Trophoblast cell (in vitro differentiated cells and primary cell): ENCODE measurements around the gene IREB2.

Experiments
- DNase-seq, 2 donors: peaks; one replicate each; pipeline ENCODE4 v3.0.0-alpha.2; 2016
- H2AFZ ChIP-seq: 2 replicates; pipeline ENCODE4 v1.6.1; 2013; ENCODE audit warnings: low read length, moderate library complexity, mild to moderate bottlenecking; ENCODE audit not compliant: insufficient read depth, poor library complexity
- H2AK5ac ChIP-seq: 2 replicates; pipeline ENCODE4 v1.6.1; 2013; ENCODE audit warnings: mild to moderate bottlenecking, low read length
- H2BK120ac ChIP-seq: 2 replicates; pipeline ENCODE4 v1.6.1; 2013; ENCODE audit warnings: low read length, mild to moderate bottlenecking, moderate library complexity; ENCODE audit not compliant: insufficient read depth, poor library complexity
- H2BK12ac ChIP-seq: 2 replicates; pipeline ENCODE4 v1.6.1; 2013; ENCODE audit warnings: mild to moderate bottlenecking, low read length, moderate library complexity
- H2BK5ac ChIP-seq: 2 replicates; pipeline ENCODE4 v1.6.1; 2013; ENCODE audit warnings: low read length, low read depth, moderate library complexity, mild to moderate bottlenecking; ENCODE audit not compliant: poor library complexity
- H3K14ac ChIP-seq: 2 replicates; pipeline ENCODE4 v1.6.1; 2013; ENCODE audit warnings: mild to moderate bottlenecking, low read length
- H3K18ac ChIP-seq: 2 replicates; pipeline ENCODE4 v1.6.1; 2013; ENCODE audit warnings: mild to moderate bottlenecking, low read length
- H3K23ac ChIP-seq: 2 replicates; pipeline ENCODE4 v1.6.1; 2013; ENCODE audit warnings: low read length
- H3K27ac ChIP-seq: 2 replicates; pipeline ENCODE4 v1.5.1; 2013; ENCODE audit warnings: low read depth, mild to moderate bottlenecking, inconsistent platforms, low read length, moderate library complexity
- H3K27me3 ChIP-seq: 2 replicates; pipeline ENCODE4 v1.6.1; 2013; ENCODE audit warnings: inconsistent platforms, mild to moderate bottlenecking, low read length, moderate library complexity; ENCODE audit not compliant: insufficient read depth
- H3K36me3 ChIP-seq, 2 experiments: 1 replicate in 1 of 2; 2 replicates in 1 of 2; pipeline ENCODE4 v1.6.1; 2013; ENCODE audit warnings: low read length in 2 of 2, mild to moderate bottlenecking in 2 of 2, moderate library complexity in 1 of 2; ENCODE audit not compliant: insufficient read depth in 2 of 2, control insufficient read depth in 1 of 2
- H3K4ac ChIP-seq: 2 replicates; pipeline ENCODE4 v1.6.1; 2013; ENCODE audit warnings: low read depth, mild to moderate bottlenecking, low read length, moderate library complexity
- H3K4me1 ChIP-seq, 2 experiments: 1 replicate in 1 of 2; 2 replicates in 1 of 2; pipeline ENCODE4 v1.6.1; 2013; ENCODE audit warnings: low read length in 2 of 2, mild to moderate bottlenecking in 2 of 2, moderate library complexity in 1 of 2; ENCODE audit not compliant: insufficient read depth in 2 of 2, control insufficient read depth in 1 of 2
- H3K4me2 ChIP-seq: 2 replicates; pipeline ENCODE4 v1.6.1; 2013; ENCODE audit warnings: inconsistent platforms, mild to moderate bottlenecking, low read length, moderate library complexity
- H3K4me3 ChIP-seq: 2 replicates; pipeline ENCODE4 v1.5.1; 2013; ENCODE audit warnings: mild to moderate bottlenecking, low read depth, low read length, inconsistent platforms
- H3K79me1 ChIP-seq: one replicate; pipeline ENCODE4 v1.6.1; 2013; ENCODE audit warnings: low read length
- H3K79me2 ChIP-seq: 2 replicates; pipeline ENCODE4 v1.6.1; 2013; ENCODE audit warnings: low read length, mild to moderate bottlenecking; ENCODE audit not compliant: control insufficient read depth, insufficient read depth, poor library complexity
- H3K9ac ChIP-seq: 2 replicates; pipeline ENCODE4 v1.6.1; 2013; ENCODE audit warnings: mild to moderate bottlenecking, low read length
- H3K9me3 ChIP-seq: 2 replicates; pipeline ENCODE4 v1.6.1; 2013; ENCODE audit warnings: low read depth, mild to moderate bottlenecking, control low read depth, inconsistent platforms, low read length; ENCODE audit not compliant: insufficient read depth
- H4K12ac ChIP-seq: 2 replicates; pipeline ENCODE4 v1.6.1; 2013; ENCODE audit warnings: low read depth, mild to moderate bottlenecking, low read length, moderate library complexity
- H4K8ac ChIP-seq: 2 replicates; pipeline ENCODE4 v1.6.1; 2013; ENCODE audit warnings: low read depth, mild to moderate bottlenecking, low read length, moderate library complexity
- H4K91ac ChIP-seq: one replicate; pipeline ENCODE4 v1.6.1; 2013; ENCODE audit warnings: low read depth, mild to moderate bottlenecking, low read length, moderate library complexity
- WGBS: extraction: QIAGEN DNeasy Blood & Tissue Kit; methylation state at CpG from one replicate; pipeline ENCODE4 v1.1.7; 2013; ENCODE audit warnings: missing lambda C conversion rate; ENCODE audit not compliant: insufficient read length, insufficient coverage; ENCODE audit errors: extremely low coverage; 5-methylcytosine and 5-hydroxymethylcytosine counted together

Gene IREB2

GRCh38 chr15:78541744-78542034 is 103.7 kb downstream of the IREB2 start:
- H3K27me3 ChIP-seq: no peaks in the 10 kb centered on the region
- H3K9me3 ChIP-seq: no peaks in the 10 kb centered on the region
- no peak overlapping the region for H3K14ac ChIP-seq
- peaks cover 5% of the 10 kb centered on the region for H3K79me2 ChIP-seq
- peaks cover 5% of the 10 kb centered on the region for H3K79me1 ChIP-seq
- WGBS: no CpG with 5 or more reads among the region's 1 CpG
- no peak for DNase-seq
- H3K27ac ChIP-seq: no peak overlapping the region
- H2BK5ac ChIP-seq: no peak overlapping the region
- H3K4me3 ChIP-seq: no peak overlapping the region
- H3K23ac ChIP-seq: no peak overlapping the region
- H2BK12ac ChIP-seq: no peak overlapping the region
- H4K91ac ChIP-seq: no peak overlapping the region
- H2AFZ ChIP-seq: no peak overlapping the region
- H3K18ac ChIP-seq: no peak overlapping the region
- no peaks in the 10 kb centered on the region for H3K4me1 ChIP-seq
- H4K12ac ChIP-seq: no peak overlapping the region
- H3K4ac ChIP-seq: no peak overlapping the region
- peaks cover 11 to 18% of the 10 kb centered on the region in 2 experiments for H3K36me3 ChIP-seq
- H4K8ac ChIP-seq: no peak overlapping the region
- no peak overlapping the region for H2BK120ac ChIP-seq
- no peak overlapping the region for H3K9ac ChIP-seq
- peak overlapping the region; percentile 72 for H3K4me2 ChIP-seq
- no peak overlapping the region for H2AK5ac ChIP-seq

GRCh38 chr15:78542647-78543046 is 104.6 kb downstream of the IREB2 start:
- Histone ChIP-seq H3K18ac (no peak overlapping the region), H4K8ac (no peak overlapping the region), H2BK12ac (no peak overlapping the region), H3K27me3 (no peaks in the 10 kb centered on the region), H3K4me3 (no peak overlapping the region), H2BK120ac (no peak overlapping the region), H2AK5ac (no peak overlapping the region), H3K4ac (no peak overlapping the region), H3K36me3 (peaks cover 17 to 24% of the 10 kb centered on the region in 2 experiments), H3K9me3 (no peaks in the 10 kb centered on the region), H2BK5ac (no peak overlapping the region), H3K79me1 (peaks cover 5% of the 10 kb centered on the region), H4K91ac (no peak overlapping the region), H3K23ac (no peak overlapping the region), H4K12ac (no peak overlapping the region), H3K4me1 (no peaks in the 10 kb centered on the region), H3K9ac (no peak overlapping the region), H2AFZ (no peak overlapping the region), H3K27ac (no peak overlapping the region), H3K4me2 (no peak overlapping the region), H3K14ac (no peak overlapping the region), H3K79me2 (peaks cover 5% of the 10 kb centered on the region)
- no peak for DNase-seq
- no CpG with 5 or more reads among the region's 3 CpGs for WGBS

GRCh38 chr15:78550194-78550593 is 112.2 kb downstream of the IREB2 start:
- no peaks in the 10 kb centered on the region for H3K27me3 ChIP-seq
- H3K23ac ChIP-seq: no peak overlapping the region
- H3K18ac ChIP-seq: no peak overlapping the region
- H3K14ac ChIP-seq: no peak overlapping the region
- DNase-seq: no peak
- H3K4ac ChIP-seq: no peak overlapping the region
- H3K4me3 ChIP-seq: no peak overlapping the region
- no peaks in the 10 kb centered on the region for H3K79me2 ChIP-seq
- no peak overlapping the region for H2BK120ac ChIP-seq
- peaks cover 20 to 36% of the 10 kb centered on the region in 2 experiments for H3K36me3 ChIP-seq
- H4K91ac ChIP-seq: no peak overlapping the region
- H2AK5ac ChIP-seq: no peak overlapping the region
- H3K9ac ChIP-seq: no peak overlapping the region
- H4K12ac ChIP-seq: no peak overlapping the region
- H3K79me1 ChIP-seq: no peaks in the 10 kb centered on the region
- no CpG with 5 or more reads among the region's 6 CpGs for WGBS
- no peak overlapping the region for H3K27ac ChIP-seq
- no peak overlapping the region for H4K8ac ChIP-seq
- no peak overlapping the region for H2BK12ac ChIP-seq
- H2BK5ac ChIP-seq: no peak overlapping the region
- H3K4me2 ChIP-seq: no peak overlapping the region
- no peaks in the 10 kb centered on the region for H3K4me1 ChIP-seq
- H2AFZ ChIP-seq: no peak overlapping the region
- H3K9me3 ChIP-seq: no peaks in the 10 kb centered on the region

- Histone ChIP-seq H3K14ac (no peak overlapping the region), H3K9ac (no peak overlapping the region), H3K9me3 (no peaks in the 10 kb centered on the region), H3K27me3 (no peaks in the 10 kb centered on the region), H2BK12ac (no peak overlapping the region), H3K4me3 (no peak overlapping the region), H4K12ac (no peak overlapping the region), H3K4ac (no peak overlapping the region), H3K18ac (no peak overlapping the region), H4K8ac (no peak overlapping the region), H2BK5ac (no peak overlapping the region), H3K27ac (no peak overlapping the region), H3K4me2 (no peak overlapping the region), H3K79me2 (no peaks in the 10 kb centered on the region), H4K91ac (no peak overlapping the region), H2BK120ac (no peak overlapping the region), H3K23ac (no peak overlapping the region), H2AFZ (no peak overlapping the region), H3K36me3 (peaks cover 20 to 34% of the 10 kb centered on the region in 2 experiments), H3K79me1 (no peaks in the 10 kb centered on the region), H2AK5ac (no peak overlapping the region), H3K4me1 (no peaks in the 10 kb centered on the region)
- no peak for DNase-seq
- WGBS: no CpG with 5 or more reads among the region's 3 CpGs
Observed at GRCh38 chr15:78550815-78551214, 112.8 kb downstream of the IREB2 start.
